ENCODE measurements around the gene SCN4A.
A peak's percentile ranks its signal among the peaks of the same experiment; 100 is the strongest.
"Not testable (repeated sequence)": the region's sequence is repeated elsewhere in the genome, so short reads cannot be mapped to it uniquely, and the experiment has no call there.

The SCN4A gene

GRCh38 chr17:63984651-63985386 lies 12.1 kb upstream of the SCN4A start:
- peak; percentile 84 to 90 for DNase-seq

- DNase-seq = peak; percentile 47 to 49
Observed at GRCh38 chr17:63984236-63984635, 11.5 kb upstream of the SCN4A start.

GRCh38 chr17:63983320-63983719 lies 10.6 kb upstream of the SCN4A start:
- peak; percentile 78 to 90 for DNase-seq

GRCh38 chr17:63982641-63983040 lies 9.9 kb upstream of the SCN4A start:
- DNase-seq = not testable (repeated sequence)

- no peak for DNase-seq
Observed at GRCh38 chr17:63978272-63979200, 5.8 kb upstream of the SCN4A start.

GRCh38 chr17:63976702-63977101 lies 4.0 kb upstream of the SCN4A start:
- no peak for DNase-seq

DNA sequence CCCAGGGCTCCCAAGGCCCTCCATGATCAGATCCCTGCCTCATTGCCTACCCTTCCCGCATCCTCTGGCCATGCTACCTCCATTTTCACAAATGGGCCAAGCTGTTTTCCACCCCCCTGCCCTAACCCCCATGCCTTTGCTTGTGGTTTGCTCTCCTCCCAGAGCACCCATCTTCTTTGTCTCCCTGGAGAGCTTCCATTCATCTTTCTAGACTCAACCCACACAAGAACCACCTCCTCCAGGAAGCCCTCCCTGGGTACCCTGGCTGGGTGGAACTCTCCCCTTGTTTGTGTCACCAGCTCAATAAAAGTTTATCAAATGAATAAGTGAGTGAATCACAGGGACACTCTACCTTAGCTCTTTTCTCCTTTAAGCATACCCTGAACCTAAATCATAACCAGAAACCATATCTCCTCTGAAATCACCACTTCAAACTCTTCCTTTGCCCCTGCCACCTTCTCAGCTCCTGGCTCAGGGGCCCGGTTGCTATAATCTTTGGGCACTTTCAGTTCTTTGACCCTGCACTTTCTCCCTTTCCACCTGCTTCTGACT lies 2.9 kb upstream of the SCN4A start:
- DNase-seq = no peak

GRCh38 chr17:63974594-63975192 lies 2.0 kb upstream of the SCN4A start:
- DNase-seq = no peak

DNA sequence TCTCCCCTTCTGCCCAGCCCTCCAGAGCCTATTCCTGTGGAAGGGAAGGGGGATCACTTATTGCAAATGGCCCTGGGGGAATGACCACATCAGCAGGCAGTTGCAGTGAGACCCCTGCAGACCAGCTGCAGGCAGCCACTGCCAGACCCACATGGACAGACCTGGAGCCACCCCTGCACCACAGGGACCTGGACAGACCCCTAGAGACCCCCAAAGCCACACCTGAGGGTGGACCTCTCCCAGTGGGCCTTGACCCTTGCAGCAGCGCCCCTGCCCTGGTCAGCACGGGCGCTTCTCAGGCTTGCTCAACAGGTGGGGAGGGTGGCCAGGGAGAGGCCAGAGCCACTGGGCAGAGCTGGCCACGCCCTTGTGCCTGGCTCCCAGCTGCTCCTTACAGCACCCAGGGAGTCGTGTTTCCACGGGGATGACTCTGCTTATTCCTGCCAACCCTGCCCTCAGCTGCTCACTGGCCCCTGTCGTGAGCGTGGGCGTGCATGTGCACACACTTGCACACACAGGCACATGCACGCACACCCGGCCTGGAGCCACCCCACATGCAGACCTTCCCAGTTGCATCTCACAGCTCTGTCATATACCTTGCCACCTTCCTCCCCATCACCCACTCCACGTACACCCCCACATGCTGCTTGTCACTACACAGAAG lies 1.3 kb upstream of the SCN4A start:
- no peak for DNase-seq

- DNase-seq = no peak
Observed at GRCh38 chr17:63973247-63973646, 529 bp upstream of the SCN4A start.

DNA sequence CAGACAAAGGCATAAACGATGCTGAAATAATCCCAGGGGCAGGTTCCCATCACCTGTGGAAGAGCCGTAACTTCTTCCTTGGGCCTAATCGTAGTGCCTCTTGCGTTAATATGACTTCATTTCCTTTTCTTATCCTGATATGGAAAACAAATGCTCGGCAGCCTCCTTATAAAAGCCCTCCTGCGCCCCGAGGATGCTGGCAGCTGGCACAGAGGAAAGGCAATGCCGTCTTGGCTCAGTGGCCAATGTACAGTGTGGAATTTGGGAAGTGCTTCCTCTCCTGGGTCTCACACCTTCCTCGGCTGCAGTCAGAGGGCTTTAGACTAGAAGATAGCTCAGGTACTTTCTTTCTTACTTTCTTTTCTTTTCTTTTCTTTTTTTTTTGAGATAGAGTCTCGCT lies 3.4 kb downstream of the SCN4A start:
- no peak for DNase-seq

GRCh38 chr17:63967953-63968352 lies 4.8 kb downstream of the SCN4A start:
- DNase-seq = no peak

DNA sequence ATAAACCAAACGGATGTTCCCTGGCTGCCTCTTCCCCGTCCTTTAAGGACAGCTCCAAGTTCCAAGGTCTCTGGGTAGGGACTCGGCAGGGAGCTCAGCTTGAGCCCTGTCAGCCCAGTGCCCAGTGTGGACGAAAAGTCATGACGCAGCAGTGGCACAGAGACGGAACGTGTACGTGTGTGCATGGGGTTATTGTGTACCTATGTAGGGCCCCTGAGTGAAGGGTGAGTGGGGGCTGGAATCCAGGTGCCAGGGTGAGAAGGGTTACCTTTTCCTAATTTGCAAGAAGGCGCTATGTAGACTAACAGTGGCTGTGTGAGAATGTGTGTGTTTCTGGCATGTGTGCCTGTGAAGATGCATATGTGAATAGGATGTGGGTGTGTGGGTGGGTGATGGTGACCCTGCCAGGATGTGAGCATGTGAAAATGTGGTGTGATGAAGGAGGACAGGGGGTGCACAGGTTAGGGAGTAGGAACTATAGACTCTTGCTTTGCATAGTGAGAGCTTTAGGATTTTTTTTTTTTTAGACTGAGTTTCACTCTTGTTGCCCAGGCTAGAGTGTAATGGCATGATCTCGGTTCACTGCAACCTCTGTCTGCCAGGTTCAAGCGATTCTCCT lies 6.0 kb downstream of the SCN4A start:
- DNase-seq = no peak

DNA sequence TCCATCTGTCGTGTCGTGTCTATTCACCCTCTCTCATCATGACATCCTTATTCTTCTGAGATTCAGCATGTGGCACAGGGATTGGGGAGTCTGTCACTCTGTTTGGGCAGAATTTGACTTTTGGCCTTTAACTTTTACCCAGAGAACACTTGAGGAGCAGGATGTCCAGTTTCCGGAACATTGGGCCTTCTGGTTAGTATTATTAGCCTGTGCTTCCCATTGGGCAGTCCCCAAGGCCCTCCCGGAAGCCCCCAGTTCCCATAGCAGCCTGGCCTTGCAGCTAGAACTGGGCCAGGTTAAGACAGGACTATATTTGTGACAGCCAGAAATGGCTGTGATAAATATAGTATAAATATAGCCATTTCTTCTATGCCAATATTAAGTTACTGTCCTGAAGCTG lies 9.6 kb downstream of the SCN4A start:
- DNase-seq = no peak

GRCh38 chr17:63962298-63962744 lies 10.4 kb downstream of the SCN4A start:
- DNase-seq = no peak

- no peak for DNase-seq
Observed at GRCh38 chr17:63961355-63962212, 11.1 kb downstream of the SCN4A start.

DNA sequence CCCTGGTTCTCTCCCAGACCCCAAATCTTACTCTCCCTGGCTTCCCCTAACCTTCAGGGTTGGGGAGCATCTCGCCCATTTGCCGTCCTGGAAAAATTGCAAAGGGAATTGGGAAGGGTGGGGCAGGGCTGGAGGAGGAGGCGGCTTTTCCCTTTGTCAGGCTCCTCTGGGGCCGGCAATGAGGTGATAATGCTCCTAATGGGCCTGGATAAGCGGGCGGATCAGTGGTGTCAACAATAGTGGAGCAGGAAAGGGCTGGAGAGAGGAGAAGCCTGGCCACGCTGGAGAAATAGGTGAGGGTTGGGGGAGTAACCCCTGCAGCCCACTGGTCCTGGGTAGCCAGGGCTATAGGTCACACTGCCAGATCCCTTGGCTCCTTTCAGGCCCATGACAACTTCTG lies 12.3 kb downstream of the SCN4A start:
- DNase-seq = no peak

GRCh38 chr17:63960006-63960405 lies 12.7 kb downstream of the SCN4A start:
- DNase-seq = no peak

DNA sequence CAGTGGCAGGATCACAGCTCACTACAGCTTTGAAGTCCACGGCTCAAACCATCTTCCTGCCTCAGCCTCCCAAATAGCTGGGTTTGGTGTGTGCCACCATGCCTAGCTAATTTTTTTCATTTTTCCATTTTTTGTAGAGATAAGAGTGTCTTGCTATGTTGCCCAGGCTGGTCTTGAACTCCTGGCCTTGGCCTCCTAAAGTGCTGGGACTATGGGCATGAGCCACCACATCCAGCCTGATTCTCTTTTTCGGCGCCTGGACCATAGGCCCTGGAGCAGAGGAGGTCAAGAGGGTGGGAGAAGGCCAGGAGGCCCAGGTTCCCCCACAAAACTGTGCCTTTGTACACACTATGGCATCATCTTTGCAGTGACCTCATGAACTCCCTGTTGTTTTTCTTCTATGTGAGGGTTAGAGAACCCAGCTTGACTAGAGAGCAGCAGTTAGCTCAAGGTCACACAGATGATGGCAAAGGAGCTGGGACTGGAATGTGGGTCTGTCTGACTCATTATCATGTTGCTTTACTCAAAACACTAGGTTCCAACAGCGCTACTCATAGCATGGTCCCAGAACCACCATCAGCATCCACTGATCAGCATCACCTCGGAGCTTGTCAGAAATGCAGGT lies 16.3 kb downstream of the SCN4A start:
- no peak for DNase-seq

DNA sequence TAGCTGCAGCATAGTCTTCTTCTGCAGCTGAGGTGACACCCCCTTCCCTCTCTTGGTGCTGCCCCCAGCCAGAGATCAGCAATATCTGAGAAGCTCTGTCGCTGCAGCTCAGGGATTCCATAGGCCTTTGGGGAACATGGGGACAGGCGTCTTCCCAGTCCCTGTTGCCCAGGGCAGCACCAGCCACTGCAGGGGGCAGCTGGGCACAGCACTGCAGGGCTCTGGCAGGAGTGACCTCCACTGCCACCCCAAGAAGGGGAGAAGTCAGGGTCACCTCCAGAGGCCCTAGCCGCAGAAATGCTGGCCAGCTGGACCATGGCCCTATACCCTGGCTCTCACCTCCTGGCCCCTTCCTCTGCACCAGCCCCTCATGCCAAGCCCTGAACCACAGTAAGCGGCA lies 16.9 kb downstream of the SCN4A start:
- DNase-seq = no peak

DNA sequence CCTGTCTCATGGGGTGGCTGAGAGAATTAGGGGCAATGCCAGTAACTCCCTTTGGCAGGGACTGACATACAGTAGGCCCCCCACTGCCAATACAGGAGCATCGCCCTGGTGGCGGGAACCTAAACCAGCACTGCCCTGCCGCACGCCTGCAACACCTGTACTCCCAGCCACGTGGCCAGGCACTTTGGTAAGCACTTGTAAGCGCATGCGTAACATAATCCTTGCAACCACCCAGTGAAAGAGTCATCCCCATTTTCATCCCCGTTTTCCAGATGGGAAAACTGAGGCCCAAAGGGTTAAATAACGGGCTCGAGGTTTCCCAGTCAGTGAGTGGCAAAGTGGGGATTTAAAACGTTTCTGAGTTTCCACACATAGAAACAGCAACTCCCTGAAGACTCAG lies 17.5 kb downstream of the SCN4A start:
- DNase-seq = no peak
